ENCODE results near the gene SNX9.

The SNX9 gene

DNA sequence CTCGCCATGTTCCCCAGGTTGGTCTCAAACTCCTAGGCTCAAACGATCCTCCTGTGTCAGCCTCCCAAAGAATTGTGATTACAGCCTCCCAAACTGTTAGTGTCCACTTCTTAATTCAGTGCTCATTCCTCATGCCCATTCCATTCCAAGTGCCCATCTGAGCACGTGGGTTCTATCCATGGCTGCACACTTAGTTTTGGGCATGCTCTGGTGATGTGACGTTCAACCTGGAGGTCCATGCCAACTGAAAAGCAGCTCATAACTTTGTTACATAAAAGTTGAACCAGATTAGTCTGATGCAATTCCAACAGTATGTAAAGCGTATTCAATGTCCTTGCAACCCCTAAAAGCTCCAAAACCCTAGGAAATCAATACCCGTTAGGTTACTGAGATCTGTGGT is 11.5 kb downstream of the SNX9 start:
- Histone ChIP-seq H3K23ac (ENCODE audit: low read length) (no peak overlapping the region), H2BK12ac (ENCODE audit: low read length) (peak overlapping the region; percentile 69), H3K4me2 (ENCODE audit: low read length) (no peak overlapping the region), H3K9me3 (ENCODE audit: insufficient read depth, low read depth, low read length) (no peaks in the 10 kb centered on the region), H2BK120ac (ENCODE audit: insufficient read depth, low read length, poor library complexity) (no peak overlapping the region), H3K18ac (ENCODE audit: low read length) (no peak overlapping the region), H2AFZ (ENCODE audit: insufficient read depth, low read length, poor library complexity) (no peak overlapping the region), H3K9ac (ENCODE audit: low read length) (no peak overlapping the region), H4K12ac (ENCODE audit: low read depth, low read length) (no peak overlapping the region), H3K79me2 (ENCODE audit: control insufficient read depth, insufficient read depth, low read length, poor library complexity) (peaks cover 13% of the 10 kb centered on the region), H3K4me3 (ENCODE audit: low read depth, low read length) (no peak overlapping the region), H3K4me1 (ENCODE audit: control insufficient read depth in 1 of 2, insufficient read depth in 2 of 2, low read length in 2 of 2) (peaks cover 13 to 16% of the 10 kb centered on the region in 2 experiments), H2AK5ac (ENCODE audit: low read length) (no peak overlapping the region), H3K36me3 (ENCODE audit: control insufficient read depth in 1 of 2, insufficient read depth in 2 of 2, low read length in 2 of 2) (peaks cover 0 to 2% of the 10 kb centered on the region in 2 experiments), H4K8ac (ENCODE audit: low read depth, low read length) (no peak overlapping the region), H3K79me1 (ENCODE audit: low read length) (peaks cover 2% of the 10 kb centered on the region), H3K27me3 (ENCODE audit: insufficient read depth, low read length) (no peaks in the 10 kb centered on the region), H3K4ac (ENCODE audit: low read depth, low read length) (peak overlapping the region; percentile 99), H2BK5ac (ENCODE audit: low read depth, low read length, poor library complexity) (no peak overlapping the region), H4K91ac (ENCODE audit: low read depth, low read length) (no peak overlapping the region), H3K27ac (ENCODE audit: low read depth, low read length) (no peak overlapping the region), H3K14ac (ENCODE audit: low read length) (peak overlapping the region; percentile 59)
- DNase-seq = no peak
- WGBS (ENCODE audit: extremely low coverage, insufficient coverage, insufficient read length) = no CpG with 5 or more reads among the region's 6 CpGs

DNA sequence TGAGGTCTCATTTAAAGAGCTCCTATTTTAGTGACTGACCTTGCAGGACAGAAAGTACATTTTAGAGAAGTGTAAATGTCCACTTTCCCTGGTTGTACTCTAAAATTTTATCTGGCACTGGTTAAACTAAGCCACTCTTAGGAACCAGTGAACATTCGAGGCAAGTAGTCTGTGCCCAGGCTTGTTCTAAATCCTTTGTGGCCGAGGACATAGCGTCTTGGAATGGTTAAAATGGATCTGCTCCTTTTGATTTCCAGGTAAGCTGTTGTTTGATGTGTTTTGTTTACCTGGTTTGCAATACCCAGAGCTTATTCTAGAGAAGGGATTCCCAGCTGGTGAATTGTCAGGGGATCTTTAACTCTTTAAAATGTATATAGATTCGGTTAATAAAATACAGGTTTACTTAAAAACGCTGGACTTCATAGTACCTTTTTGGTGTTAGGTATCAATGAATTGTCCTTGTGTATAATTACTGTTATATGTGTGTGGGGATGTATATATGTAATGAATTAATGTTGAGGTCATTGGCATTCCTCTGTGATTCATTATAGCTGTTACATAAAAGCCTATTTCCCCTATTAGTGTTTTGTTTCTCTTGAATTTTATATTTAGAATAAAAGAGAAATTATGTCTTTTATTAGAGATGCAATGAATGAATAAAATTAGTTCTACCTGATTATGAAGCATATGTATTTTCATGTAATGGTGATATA is 15.8 kb downstream of the SNX9 start:
- peaks cover 10 to 21% of the 10 kb centered on the region in 2 experiments for H3K4me1 ChIP-seq (ENCODE audit: control insufficient read depth in 1 of 2, insufficient read depth in 2 of 2, low read length in 2 of 2)
- no peak for DNase-seq
- H3K79me2 ChIP-seq (ENCODE audit: control insufficient read depth, insufficient read depth, low read length, poor library complexity) = peaks cover 12% of the 10 kb centered on the region
- no peak overlapping the region for H3K23ac ChIP-seq (ENCODE audit: low read length)
- H2BK120ac ChIP-seq (ENCODE audit: insufficient read depth, low read length, poor library complexity) = no peak overlapping the region
- peaks cover 6% of the 10 kb centered on the region for H3K79me1 ChIP-seq (ENCODE audit: low read length)
- H3K27me3 ChIP-seq (ENCODE audit: insufficient read depth, low read length) = no peaks in the 10 kb centered on the region
- no peak overlapping the region for H4K91ac ChIP-seq (ENCODE audit: low read depth, low read length)
- no peak overlapping the region for H2BK12ac ChIP-seq (ENCODE audit: low read length)
- no peak overlapping the region for H3K14ac ChIP-seq (ENCODE audit: low read length)
- H4K12ac ChIP-seq (ENCODE audit: low read depth, low read length) = no peak overlapping the region
- no peak overlapping the region for H4K8ac ChIP-seq (ENCODE audit: low read depth, low read length)
- H3K18ac ChIP-seq (ENCODE audit: low read length) = no peak overlapping the region
- H3K4ac ChIP-seq (ENCODE audit: low read depth, low read length) = no peak overlapping the region
- H2AK5ac ChIP-seq (ENCODE audit: low read length) = no peak overlapping the region
- no peak overlapping the region for H3K4me3 ChIP-seq (ENCODE audit: low read depth, low read length)
- no peaks in the 10 kb centered on the region for H3K9me3 ChIP-seq (ENCODE audit: insufficient read depth, low read depth, low read length)
- no peak overlapping the region for H2AFZ ChIP-seq (ENCODE audit: insufficient read depth, low read length, poor library complexity)
- no peak overlapping the region for H3K4me2 ChIP-seq (ENCODE audit: low read length)
- H3K27ac ChIP-seq (ENCODE audit: low read depth, low read length) = no peak overlapping the region
- WGBS (ENCODE audit: extremely low coverage, insufficient coverage, insufficient read length) = no CpG with 5 or more reads among the region's 5 CpGs
- H3K36me3 ChIP-seq (ENCODE audit: control insufficient read depth in 1 of 2, insufficient read depth in 2 of 2, low read length in 2 of 2) = no peaks in the 10 kb centered on the region
- no peak overlapping the region for H3K9ac ChIP-seq (ENCODE audit: low read length)
- H2BK5ac ChIP-seq (ENCODE audit: low read depth, low read length, poor library complexity) = no peak overlapping the region

DNA sequence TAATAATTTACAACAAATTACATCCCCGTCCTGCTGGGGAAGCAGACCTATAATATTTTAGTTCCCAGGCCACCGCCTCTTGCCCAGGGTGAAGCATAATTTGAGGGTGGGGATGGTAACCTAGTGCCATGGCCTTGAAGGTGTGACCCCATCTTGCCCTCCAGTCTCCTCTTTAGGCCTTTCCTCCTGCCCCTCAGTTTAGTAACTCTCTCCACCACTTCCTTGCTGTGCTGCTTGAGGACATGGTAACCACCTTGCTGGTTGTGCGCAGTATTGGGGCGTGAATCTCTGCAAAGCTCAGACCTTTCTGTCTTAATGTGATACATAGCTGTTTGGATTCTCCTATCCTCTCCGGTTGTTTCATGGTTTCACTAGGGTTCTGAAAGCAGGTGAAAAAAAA is 16.6 kb downstream of the SNX9 start:
- H3K14ac ChIP-seq (ENCODE audit: low read length) = no peak overlapping the region
- H3K79me2 ChIP-seq (ENCODE audit: control insufficient read depth, insufficient read depth, low read length, poor library complexity) = peaks cover 11% of the 10 kb centered on the region
- H4K91ac ChIP-seq (ENCODE audit: low read depth, low read length) = peak overlapping the region; percentile 76
- no peak overlapping the region for H2BK120ac ChIP-seq (ENCODE audit: insufficient read depth, low read length, poor library complexity)
- H3K9ac ChIP-seq (ENCODE audit: low read length) = peak overlapping the region; percentile 41
- H4K8ac ChIP-seq (ENCODE audit: low read depth, low read length) = peak overlapping the region; percentile 29
- no peaks in the 10 kb centered on the region for H3K36me3 ChIP-seq (ENCODE audit: control insufficient read depth in 1 of 2, insufficient read depth in 2 of 2, low read length in 2 of 2)
- no CpG with 5 or more reads among the region's 5 CpGs for WGBS (ENCODE audit: extremely low coverage, insufficient coverage, insufficient read length)
- H4K12ac ChIP-seq (ENCODE audit: low read depth, low read length) = no peak overlapping the region
- H3K4me3 ChIP-seq (ENCODE audit: low read depth, low read length) = no peak overlapping the region
- H3K4ac ChIP-seq (ENCODE audit: low read depth, low read length) = peak overlapping the region; percentile 84
- H3K79me1 ChIP-seq (ENCODE audit: low read length) = peaks cover 6% of the 10 kb centered on the region
- H3K18ac ChIP-seq (ENCODE audit: low read length) = peak overlapping the region; percentile 67
- no peak overlapping the region for H2AFZ ChIP-seq (ENCODE audit: insufficient read depth, low read length, poor library complexity)
- H3K23ac ChIP-seq (ENCODE audit: low read length) = peak overlapping the region; percentile 54
- H2BK12ac ChIP-seq (ENCODE audit: low read length) = peak overlapping the region; percentile 54
- no peaks in the 10 kb centered on the region for H3K27me3 ChIP-seq (ENCODE audit: insufficient read depth, low read length)
- H3K27ac ChIP-seq (ENCODE audit: low read depth, low read length) = no peak overlapping the region
- no peak overlapping the region for H2BK5ac ChIP-seq (ENCODE audit: low read depth, low read length, poor library complexity)
- no peak for DNase-seq
- no peaks in the 10 kb centered on the region for H3K9me3 ChIP-seq (ENCODE audit: insufficient read depth, low read depth, low read length)
- peaks cover 8 to 17% of the 10 kb centered on the region in 2 experiments for H3K4me1 ChIP-seq (ENCODE audit: control insufficient read depth in 1 of 2, insufficient read depth in 2 of 2, low read length in 2 of 2)
- peak overlapping the region; percentile 35 for H2AK5ac ChIP-seq (ENCODE audit: low read length)
- no peak overlapping the region for H3K4me2 ChIP-seq (ENCODE audit: low read length)

DNA sequence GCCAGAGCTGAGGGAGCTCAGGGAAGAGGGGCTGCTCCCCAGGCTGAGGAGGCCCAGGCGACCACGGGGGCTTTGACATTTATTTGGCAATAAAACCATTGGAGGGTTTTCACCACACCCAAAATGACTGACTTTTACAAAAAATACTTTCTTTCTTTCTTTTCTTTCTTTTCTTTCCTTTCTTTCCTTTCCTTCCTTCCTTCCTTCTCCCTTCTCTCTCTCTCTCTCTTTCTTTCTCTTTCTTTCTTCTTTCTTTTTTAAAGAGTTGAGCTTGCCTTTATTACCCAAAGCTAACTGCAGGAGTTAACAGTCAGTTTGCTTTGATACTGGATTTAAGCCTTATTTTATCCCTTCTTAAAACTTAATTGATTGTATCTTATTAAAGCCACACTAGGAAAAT is 17.2 kb downstream of the SNX9 start:
- no peaks in the 10 kb centered on the region for H3K9me3 ChIP-seq (ENCODE audit: insufficient read depth, low read depth, low read length)
- H4K8ac ChIP-seq (ENCODE audit: low read depth, low read length) = no peak overlapping the region
- no peak overlapping the region for H3K23ac ChIP-seq (ENCODE audit: low read length)
- H3K18ac ChIP-seq (ENCODE audit: low read length) = no peak overlapping the region
- no peak overlapping the region for H4K12ac ChIP-seq (ENCODE audit: low read depth, low read length)
- peaks cover 11% of the 10 kb centered on the region for H3K79me2 ChIP-seq (ENCODE audit: control insufficient read depth, insufficient read depth, low read length, poor library complexity)
- H3K14ac ChIP-seq (ENCODE audit: low read length) = no peak overlapping the region
- no peaks in the 10 kb centered on the region for H3K36me3 ChIP-seq (ENCODE audit: control insufficient read depth in 1 of 2, insufficient read depth in 2 of 2, low read length in 2 of 2)
- H3K4ac ChIP-seq (ENCODE audit: low read depth, low read length) = peak overlapping the region; percentile 71
- H3K27ac ChIP-seq (ENCODE audit: low read depth, low read length) = no peak overlapping the region
- no peak for DNase-seq
- no peak overlapping the region for H4K91ac ChIP-seq (ENCODE audit: low read depth, low read length)
- H3K9ac ChIP-seq (ENCODE audit: low read length) = no peak overlapping the region
- no peak overlapping the region for H3K4me3 ChIP-seq (ENCODE audit: low read depth, low read length)
- H2BK5ac ChIP-seq (ENCODE audit: low read depth, low read length, poor library complexity) = no peak overlapping the region
- no peak overlapping the region for H2AFZ ChIP-seq (ENCODE audit: insufficient read depth, low read length, poor library complexity)
- H3K4me2 ChIP-seq (ENCODE audit: low read length) = no peak overlapping the region
- no peak overlapping the region for H2BK12ac ChIP-seq (ENCODE audit: low read length)
- peaks cover 6% of the 10 kb centered on the region for H3K79me1 ChIP-seq (ENCODE audit: low read length)
- peaks cover 8 to 17% of the 10 kb centered on the region in 2 experiments for H3K4me1 ChIP-seq (ENCODE audit: control insufficient read depth in 1 of 2, insufficient read depth in 2 of 2, low read length in 2 of 2)
- no CpG with 5 or more reads among the region's 2 CpGs for WGBS (ENCODE audit: extremely low coverage, insufficient coverage, insufficient read length)
- no peak overlapping the region for H2AK5ac ChIP-seq (ENCODE audit: low read length)
- H2BK120ac ChIP-seq (ENCODE audit: insufficient read depth, low read length, poor library complexity) = no peak overlapping the region
- H3K27me3 ChIP-seq (ENCODE audit: insufficient read depth, low read length) = no peaks in the 10 kb centered on the region

Data from trophoblast cell (in vitro differentiated cells and primary cell).